ENCODE results near the gene PGPEP1.

PGPEP1 gene

GRCh38 chr19:18308948-18309325 lies 31.5 kb upstream of the PGPEP1 start:
- H3K27ac ChIP-seq: peak overlapping the region; percentile 97 to 100
- H3K27me3 ChIP-seq: no peaks in the 10 kb centered on the region
- TF ChIP-seq, protein P1, sequence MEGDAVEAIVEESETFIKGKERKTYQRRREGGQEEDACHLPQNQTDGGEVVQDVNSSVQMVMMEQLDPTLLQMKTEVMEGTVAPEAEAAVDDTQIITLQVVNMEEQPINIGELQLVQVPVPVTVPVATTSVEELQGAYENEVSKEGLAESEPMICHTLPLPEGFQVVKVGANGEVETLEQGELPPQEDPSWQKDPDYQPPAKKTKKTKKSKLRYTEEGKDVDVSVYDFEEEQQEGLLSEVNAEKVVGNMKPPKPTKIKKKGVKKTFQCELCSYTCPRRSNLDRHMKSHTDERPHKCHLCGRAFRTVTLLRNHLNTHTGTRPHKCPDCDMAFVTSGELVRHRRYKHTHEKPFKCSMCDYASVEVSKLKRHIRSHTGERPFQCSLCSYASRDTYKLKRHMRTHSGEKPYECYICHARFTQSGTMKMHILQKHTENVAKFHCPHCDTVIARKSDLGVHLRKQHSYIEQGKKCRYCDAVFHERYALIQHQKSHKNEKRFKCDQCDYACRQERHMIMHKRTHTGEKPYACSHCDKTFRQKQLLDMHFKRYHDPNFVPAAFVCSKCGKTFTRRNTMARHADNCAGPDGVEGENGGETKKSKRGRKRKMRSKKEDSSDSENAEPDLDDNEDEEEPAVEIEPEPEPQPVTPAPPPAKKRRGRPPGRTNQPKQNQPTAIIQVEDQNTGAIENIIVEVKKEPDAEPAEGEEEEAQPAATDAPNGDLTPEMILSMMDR (IDR thresholded peaks at IDR 0.05): no peak
- no peaks in the 10 kb centered on the region for H3K9me3 ChIP-seq
- intact Hi-C loops (cut with DNase I; ENCODE audit: low total_unique reads): no loop called here
- peaks cover 15 to 59% (median 46%) of the 10 kb centered on the region in 4 donors for H3K4me1 ChIP-seq
- H3K4me3 ChIP-seq: no peak overlapping the region
- no peak for DNase-seq
- peaks cover 0 to 64% (median 32%) of the 10 kb centered on the region in 3 donors for H3K36me3 ChIP-seq

DNA sequence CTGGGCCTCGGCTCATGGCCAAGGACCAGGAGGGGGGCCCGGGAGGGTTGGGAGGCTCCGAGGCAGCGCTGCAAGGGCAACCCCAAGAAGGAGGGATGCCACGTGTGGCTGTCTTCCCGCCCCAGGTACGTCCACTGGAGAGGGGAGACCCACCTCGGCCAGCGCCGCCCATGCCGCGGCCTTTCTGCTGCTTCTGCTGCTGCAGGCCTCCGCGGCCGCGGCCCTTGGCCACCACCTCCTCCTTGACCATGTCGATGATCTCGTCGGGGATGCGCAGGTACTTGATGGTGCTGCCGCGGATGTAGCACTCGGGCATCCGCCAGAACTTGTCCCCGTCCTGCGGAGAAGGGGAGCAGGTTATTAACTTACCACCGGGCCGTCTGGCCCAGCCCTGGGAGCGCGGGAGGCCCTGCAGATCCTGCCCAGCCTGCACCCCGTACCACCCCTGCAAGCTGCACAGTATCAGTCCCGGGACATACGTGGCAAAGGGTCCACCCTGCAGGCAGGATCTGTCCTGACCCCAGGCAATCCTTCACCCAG lies 30.8 kb upstream of the PGPEP1 start:
- TF ChIP-seq, protein P1 (IDR thresholded peaks at IDR 0.05): no peak
- Histone ChIP-seq H3K27ac (peak overlapping the region; percentile 97 to 100), H3K4me3 (no peak overlapping the region), H3K9me3 (no peaks in the 10 kb centered on the region), H3K27me3 (no peaks in the 10 kb centered on the region), H3K36me3 (peaks cover 0 to 68% (median 32%) of the 10 kb centered on the region in 3 donors), H3K4me1 (peaks cover 15 to 62% (median 42%) of the 10 kb centered on the region in 4 donors)
- DNase-seq: no peak
- intact Hi-C loops (cut with DNase I; ENCODE audit: low total_unique reads): no loop called here

DNA sequence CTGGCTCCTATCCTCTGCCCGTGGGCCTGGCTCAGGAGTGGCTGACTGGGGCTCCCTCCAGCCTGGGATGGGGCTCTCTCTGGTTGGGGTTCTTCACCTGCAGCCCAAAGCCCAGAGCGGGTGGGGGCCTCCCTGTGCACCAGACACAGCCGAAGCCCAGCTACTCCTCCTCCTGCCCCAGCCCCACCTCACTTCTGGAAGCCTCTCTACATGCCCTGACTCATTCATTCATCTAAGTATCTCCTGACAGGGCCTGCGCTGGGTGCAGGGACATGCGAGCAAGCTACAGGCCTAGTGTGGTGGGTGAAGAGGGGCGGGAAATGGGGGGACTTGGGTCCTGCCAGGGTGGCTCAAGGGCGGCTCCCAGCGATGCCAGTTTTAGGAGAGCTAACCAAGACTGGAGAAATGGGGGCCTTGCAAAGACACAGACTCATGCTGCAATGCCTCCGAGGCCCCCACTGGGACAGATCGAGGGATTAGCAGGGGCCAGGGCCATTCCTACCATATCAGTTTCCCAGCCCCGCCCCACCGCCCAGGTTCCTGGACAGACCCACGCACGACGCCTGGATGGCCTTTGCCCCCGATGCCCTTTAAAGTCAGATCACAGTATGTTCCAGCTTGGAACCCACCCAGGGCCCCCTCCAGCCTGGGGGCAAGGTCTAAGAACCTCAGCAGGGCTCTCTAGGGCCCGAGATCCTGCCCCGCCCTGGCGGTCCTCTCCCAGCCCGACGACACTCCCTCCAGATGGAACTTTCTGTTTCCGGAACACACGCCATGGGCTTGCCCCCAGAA lies 30.1 kb upstream of the PGPEP1 start:
- TF ChIP-seq, protein P1 (IDR thresholded peaks at IDR 0.05): no peak
- DNase-seq: no peak
- Histone ChIP-seq H3K27me3 (no peaks in the 10 kb centered on the region), H3K9me3 (no peaks in the 10 kb centered on the region), H3K4me3 (no peak overlapping the region), H3K27ac (no peak overlapping the region), H3K36me3 (peaks cover 0 to 68% (median 32%) of the 10 kb centered on the region in 3 donors), H3K4me1 (peaks cover 15 to 56% (median 36%) of the 10 kb centered on the region in 4 donors)
- intact Hi-C loops (cut with DNase I; ENCODE audit: low total_unique reads): no loop called here

DNA sequence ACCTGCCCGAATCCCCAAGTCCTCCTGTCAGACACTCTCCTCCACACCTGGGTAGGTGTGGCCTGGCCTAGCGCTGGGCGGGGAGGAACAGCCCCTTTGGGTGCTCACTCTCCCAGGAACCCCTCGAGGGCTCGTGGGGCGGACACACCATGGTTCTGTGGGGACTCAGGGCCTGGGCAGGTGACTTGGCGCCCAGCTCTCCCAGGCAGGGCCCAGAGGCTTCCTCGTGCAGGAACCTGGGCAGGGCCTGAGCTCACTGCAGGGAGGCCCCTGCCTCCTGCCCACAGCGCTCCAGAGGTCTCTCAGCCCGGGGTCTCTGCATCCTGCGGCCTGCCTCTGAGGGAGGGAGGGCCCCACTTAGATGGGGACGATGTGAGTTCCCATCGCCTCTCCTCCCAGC lies 29.4 kb upstream of the PGPEP1 start:
- H3K9me3 ChIP-seq: no peaks in the 10 kb centered on the region
- intact Hi-C loops (cut with DNase I; ENCODE audit: low total_unique reads): no loop called here
- peaks cover 15 to 50% (median 30%) of the 10 kb centered on the region in 4 donors for H3K4me1 ChIP-seq
- H3K4me3 ChIP-seq: no peak overlapping the region
- no peak overlapping the region for H3K27ac ChIP-seq
- no peak for DNase-seq
- TF ChIP-seq, protein P1 (IDR thresholded peaks at IDR 0.05): no peak
- H3K36me3 ChIP-seq: peaks cover 0 to 68% (median 32%) of the 10 kb centered on the region in 3 donors
- no peaks in the 10 kb centered on the region for H3K27me3 ChIP-seq

- Histone ChIP-seq H3K9me3 (no peaks in the 10 kb centered on the region), H3K4me3 (no peak overlapping the region), H3K27ac (no peak overlapping the region), H3K27me3 (no peaks in the 10 kb centered on the region), H3K4me1 (peaks cover 15 to 43% (median 23%) of the 10 kb centered on the region in 4 donors), H3K36me3 (peaks cover 0 to 68% (median 32%) of the 10 kb centered on the region in 3 donors)
- TF ChIP-seq, protein P1 (IDR thresholded peaks at IDR 0.05): no peak
- DNase-seq: no peak
- intact Hi-C loops (cut with DNase I; ENCODE audit: low total_unique reads): no loop called here
Observed at GRCh38 chr19:18311502-18312091, 28.8 kb upstream of the PGPEP1 start.
